Prostate gland (tissue), 2 donors: ENCODE measurements around the gene TIMP4. TPM values are rescaled to one million over a fixed set of nuclear protein-coding genes. Genes with fewer than 3 reads are reported as not detected.

ENCODE experiments used
- DNase-seq: peaks from one replicate; pipeline ENCODE4 v3.0.0-alpha.2; 2019; ENCODE audit warnings: low spot score
- H3K27ac ChIP-seq, 2 donors: fragments of 200-600 bp; sonication (generic); 2 replicates each; pipeline ENCODE4 v1.5.1; 2017 to 2019
- H3K27me3 ChIP-seq: fragments of 200-600 bp; sonication (generic); replicated peaks from 2 replicates; pipeline ENCODE4 v1.5.1; 2019; ENCODE audit not compliant: insufficient read depth
- H3K36me3 ChIP-seq, 2 donors: fragments of 200-600 bp; sonication (generic); 1 replicate in 1 of 2; 2 replicates in 1 of 2; pipeline versions ENCODE4 v1.5.1 to v1.8.1; 2017 to 2019
- H3K4me1 ChIP-seq: fragments of 200-600 bp; sonication (generic); replicated peaks from 2 replicates; pipeline ENCODE4 v1.5.1; 2019
- H3K4me3 ChIP-seq, 2 donors: fragments of 200-600 bp; sonication (generic); 2 replicates each; pipeline ENCODE4 v1.5.1; 2017 to 2019
- H3K9me3 ChIP-seq: fragments of 200-600 bp; sonication (generic); 2 replicates; pipeline ENCODE4 v1.5.1; 2017
- POLR2A ChIP-seq: fragments of 450-650 bp; IDR thresholded peaks from one replicate; pipeline ENCODE4 v1.6.1; 2016; ENCODE audit warnings: antibody characterized with exemption, mild to moderate bottlenecking
- POLR2AphosphoS5 ChIP-seq: sonication (generic); formaldehyde crosslinking; IDR thresholded peaks from one replicate; pipeline ENCODE4 v1.6.1; 2017; ENCODE audit warnings: antibody characterized with exemption
- whole genome bisulfite sequencing: methylation state at CpG from one replicate; pipeline ENCODE4 v1.1.5; 2018; 5-methylcytosine and 5-hydroxymethylcytosine counted together
- intact Hi-C: fragments of 100-400 bp; cut with DNase I; formaldehyde crosslinking; loops from one replicate; pipeline ENCODE4 v1.14.2; 2022
- total RNA-seq, 2 donors: library from RNA; depleted of rRNA; stranded (reverse); fragments of >200 nt; gene quantifications; one replicate each; pipeline ENCODE4 v1.1.0, GENCODE V29; 2016
- TF ChIP-seq, protein P1 (sequence below), 4 experiments: fragments of 200-600 bp in 2 of 4; fragments of 450-650 bp in 2 of 4; sonication (generic) in 2 of 4; IDR thresholded peaks; 1 replicate in 3 of 4; 2 replicates in 1 of 4; pipeline ENCODE4 v1.5.1; 2016 to 2019; ENCODE audit warnings: antibody characterized with exemption in 4 of 4, mild to moderate bottlenecking in 2 of 4, moderate library complexity in 2 of 4

TIMP4 gene
- total RNA-seq, 2 donors from 2014 or later = 5.6 to 9.7 TPM

DNA sequence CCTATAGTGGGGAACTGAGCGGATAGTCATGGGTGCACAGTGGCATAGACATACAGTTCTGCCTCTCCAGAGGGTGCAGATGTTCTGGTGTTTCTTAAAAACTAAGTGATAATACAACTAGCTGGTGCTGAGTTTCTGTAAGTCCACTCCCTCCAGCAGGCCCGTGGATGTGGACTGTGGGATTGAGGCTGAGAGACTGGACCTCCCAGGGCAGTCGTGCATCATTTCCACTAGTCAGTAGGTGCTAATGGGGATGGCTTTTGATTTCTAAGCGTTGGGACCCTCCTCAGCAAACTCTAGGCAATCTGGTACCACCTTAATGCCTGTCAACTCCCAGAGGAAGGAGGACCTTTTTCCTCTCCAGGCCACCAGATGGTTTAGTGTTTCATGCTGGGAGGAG lies 27.3 kb upstream of the TIMP4 start:
- Histone ChIP-seq H3K27me3 (no peaks in the 10 kb centered on the region), H3K27ac (no peak overlapping the region), H3K36me3 (no peaks in the 10 kb centered on the region), H3K4me3 (no peak overlapping the region), H3K4me1 (no peaks in the 10 kb centered on the region), H3K9me3 (no peaks in the 10 kb centered on the region)
- WGBS = 78% methylated on average over 4 of the region's 4 CpGs
- intact Hi-C loops = no loop called here
- DNase-seq = no peak
- TF ChIP-seq POLR2A (no peak), POLR2AphosphoS5 (no peak)
- TF ChIP-seq, protein P1, sequence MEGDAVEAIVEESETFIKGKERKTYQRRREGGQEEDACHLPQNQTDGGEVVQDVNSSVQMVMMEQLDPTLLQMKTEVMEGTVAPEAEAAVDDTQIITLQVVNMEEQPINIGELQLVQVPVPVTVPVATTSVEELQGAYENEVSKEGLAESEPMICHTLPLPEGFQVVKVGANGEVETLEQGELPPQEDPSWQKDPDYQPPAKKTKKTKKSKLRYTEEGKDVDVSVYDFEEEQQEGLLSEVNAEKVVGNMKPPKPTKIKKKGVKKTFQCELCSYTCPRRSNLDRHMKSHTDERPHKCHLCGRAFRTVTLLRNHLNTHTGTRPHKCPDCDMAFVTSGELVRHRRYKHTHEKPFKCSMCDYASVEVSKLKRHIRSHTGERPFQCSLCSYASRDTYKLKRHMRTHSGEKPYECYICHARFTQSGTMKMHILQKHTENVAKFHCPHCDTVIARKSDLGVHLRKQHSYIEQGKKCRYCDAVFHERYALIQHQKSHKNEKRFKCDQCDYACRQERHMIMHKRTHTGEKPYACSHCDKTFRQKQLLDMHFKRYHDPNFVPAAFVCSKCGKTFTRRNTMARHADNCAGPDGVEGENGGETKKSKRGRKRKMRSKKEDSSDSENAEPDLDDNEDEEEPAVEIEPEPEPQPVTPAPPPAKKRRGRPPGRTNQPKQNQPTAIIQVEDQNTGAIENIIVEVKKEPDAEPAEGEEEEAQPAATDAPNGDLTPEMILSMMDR (IDR thresholded peaks at IDR 0.05) = no peak

DNA sequence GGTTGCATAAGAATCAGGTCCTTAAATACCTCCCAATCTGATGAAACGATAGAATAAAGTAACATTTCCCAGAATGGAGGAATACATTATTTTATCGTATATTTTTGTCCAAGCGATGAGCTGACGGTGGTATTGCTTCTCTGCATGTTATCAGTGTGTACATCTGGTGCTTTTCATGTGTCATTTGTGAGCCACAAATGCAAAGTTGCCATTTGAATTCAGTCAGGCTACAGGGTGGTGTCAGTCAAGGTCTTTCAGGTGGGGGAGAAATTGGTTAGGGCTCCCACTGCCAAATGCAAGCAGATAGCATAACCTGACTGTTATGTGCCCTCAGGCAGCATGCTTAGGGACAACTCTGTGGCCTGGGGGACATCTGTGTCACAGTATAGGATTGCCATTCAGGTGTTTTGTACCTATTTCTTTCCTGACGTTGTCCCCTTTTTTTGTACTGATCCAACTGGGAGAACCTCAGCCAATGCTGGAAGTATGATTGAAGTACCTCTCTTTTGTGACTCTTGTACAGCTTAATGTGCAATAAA lies 26.5 kb upstream of the TIMP4 start:
- WGBS = 84% methylated on average over 5 of the region's 5 CpGs
- no peak overlapping the region for H3K27ac ChIP-seq
- no peaks in the 10 kb centered on the region for H3K27me3 ChIP-seq
- no peaks in the 10 kb centered on the region for H3K9me3 ChIP-seq
- intact Hi-C loops = no loop called here
- TF ChIP-seq POLR2AphosphoS5 (no peak), POLR2A (no peak)
- TF ChIP-seq, protein P1 (IDR thresholded peaks at IDR 0.05) = no peak
- no peaks in the 10 kb centered on the region for H3K4me1 ChIP-seq
- H3K36me3 ChIP-seq = no peaks in the 10 kb centered on the region
- DNase-seq = no peak
- H3K4me3 ChIP-seq = no peak overlapping the region

DNA sequence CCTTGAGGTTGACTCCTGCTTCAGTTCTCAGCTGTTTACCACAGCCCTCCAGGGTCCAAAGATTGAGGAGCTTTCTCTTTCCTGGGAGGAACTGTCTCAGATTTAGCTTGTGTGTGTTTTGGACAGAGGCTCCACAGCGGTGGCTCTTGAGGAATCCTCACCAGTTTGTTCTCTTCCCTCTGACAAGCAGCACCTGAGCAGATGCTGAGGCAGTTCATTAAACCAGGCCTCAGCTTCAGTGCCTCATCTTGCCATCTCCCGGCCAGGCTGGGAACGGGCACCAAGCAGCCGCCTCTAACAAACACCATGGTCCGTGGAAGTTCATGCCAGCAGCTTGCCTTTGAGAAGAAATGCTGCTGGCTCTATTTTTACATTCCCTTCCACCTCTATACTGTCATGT lies 25.8 kb upstream of the TIMP4 start:
- Histone ChIP-seq H3K27me3 (no peaks in the 10 kb centered on the region), H3K4me3 (no peak overlapping the region), H3K27ac (no peak overlapping the region), H3K36me3 (no peaks in the 10 kb centered on the region), H3K9me3 (no peaks in the 10 kb centered on the region), H3K4me1 (no peaks in the 10 kb centered on the region)
- TF ChIP-seq POLR2AphosphoS5 = no peak
- TF ChIP-seq, protein P1 (IDR thresholded peaks at IDR 0.05) = no peak
- TF ChIP-seq POLR2A = no peak
- WGBS = 94% methylated on average over 5 of the region's 5 CpGs
- intact Hi-C loops = no loop called here
- DNase-seq = no peak

DNA sequence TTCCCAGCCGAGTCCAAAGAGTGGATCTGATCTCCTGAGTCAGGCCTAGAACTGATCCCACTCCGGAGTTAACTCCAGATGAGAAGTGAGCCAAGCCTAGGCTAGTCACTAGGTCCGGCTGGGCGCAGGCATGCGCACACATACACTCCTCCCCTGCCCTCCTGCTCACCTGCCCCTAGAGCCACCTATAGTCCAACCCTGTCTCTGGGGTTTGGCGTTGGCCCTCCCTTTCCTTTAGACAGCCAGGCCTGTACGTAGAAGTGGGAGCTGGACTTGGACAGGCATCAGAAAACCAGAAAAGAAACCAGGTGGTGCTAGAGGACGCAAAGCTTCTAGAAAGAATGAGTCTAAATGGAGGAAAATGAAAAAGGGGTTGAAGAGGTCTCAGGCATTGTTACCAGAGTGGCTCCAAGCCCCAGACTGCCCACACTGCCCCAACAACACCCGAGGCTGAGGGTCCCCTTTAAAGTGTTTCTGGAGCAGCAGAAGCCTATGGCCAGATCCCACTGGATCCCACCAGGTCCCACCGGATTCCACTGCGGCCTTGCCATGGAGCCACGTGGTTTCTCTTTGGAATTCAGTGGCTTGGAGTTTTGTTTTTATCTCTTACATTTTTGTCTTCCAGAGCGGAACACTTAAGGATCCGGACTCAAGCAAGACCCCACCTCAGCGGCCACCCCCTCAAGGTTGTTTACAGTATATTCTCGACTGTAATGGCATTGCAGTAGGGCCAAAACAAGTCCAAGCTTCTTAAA lies 24.2 kb upstream of the TIMP4 start:
- Histone ChIP-seq H3K27me3 (no peaks in the 10 kb centered on the region), H3K9me3 (no peaks in the 10 kb centered on the region), H3K36me3 (no peaks in the 10 kb centered on the region), H3K27ac (no peak overlapping the region), H3K4me3 (no peak overlapping the region), H3K4me1 (peaks cover 2% of the 10 kb centered on the region)
- 83% methylated on average over 16 of the region's 16 CpGs for WGBS
- no peak for DNase-seq
- TF ChIP-seq POLR2AphosphoS5 (no peak), POLR2A (no peak)
- TF ChIP-seq, protein P1 (IDR thresholded peaks at IDR 0.05) = no peak
- intact Hi-C loops = no loop called here

DNA sequence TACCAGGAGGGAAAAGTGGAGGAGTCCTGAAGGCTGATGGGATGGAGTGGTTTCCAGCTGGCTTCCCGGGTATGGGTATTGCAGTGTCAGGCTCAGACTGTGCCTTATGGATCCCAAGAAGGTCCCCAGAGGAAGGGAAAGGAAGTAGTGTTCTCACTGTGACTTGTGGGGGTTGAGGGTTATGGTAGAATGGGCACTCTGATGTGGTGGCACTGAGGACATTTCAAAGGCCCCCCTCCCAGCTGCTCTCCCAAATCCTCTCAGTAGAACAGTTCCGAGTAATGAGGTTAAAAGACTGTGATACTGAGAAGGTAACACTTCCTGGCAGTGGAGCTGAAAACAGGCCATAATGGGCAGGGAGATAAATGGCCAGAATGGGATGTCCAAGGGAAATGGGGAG lies 23.1 kb upstream of the TIMP4 start:
- intact Hi-C loops = no loop called here
- H3K4me1 ChIP-seq = peaks cover 3% of the 10 kb centered on the region
- H3K4me3 ChIP-seq = no peak overlapping the region
- no peak overlapping the region for H3K27ac ChIP-seq
- WGBS = 81% methylated on average over 2 of the region's 2 CpGs
- TF ChIP-seq, protein P1 (IDR thresholded peaks at IDR 0.05) = no peak
- TF ChIP-seq POLR2A (no peak), POLR2AphosphoS5 (no peak)
- H3K36me3 ChIP-seq = no peaks in the 10 kb centered on the region
- H3K9me3 ChIP-seq = no peaks in the 10 kb centered on the region
- H3K27me3 ChIP-seq = no peaks in the 10 kb centered on the region
- no peak for DNase-seq
